ENCODE results near the gene MIOX. TPM values are rescaled to one million over a fixed set of nuclear protein-coding genes. Genes with fewer than 3 reads are reported as not detected.

The MIOX gene
- total RNA-seq, 1 experiment from 2014 or later = 0.39 TPM

DNA sequence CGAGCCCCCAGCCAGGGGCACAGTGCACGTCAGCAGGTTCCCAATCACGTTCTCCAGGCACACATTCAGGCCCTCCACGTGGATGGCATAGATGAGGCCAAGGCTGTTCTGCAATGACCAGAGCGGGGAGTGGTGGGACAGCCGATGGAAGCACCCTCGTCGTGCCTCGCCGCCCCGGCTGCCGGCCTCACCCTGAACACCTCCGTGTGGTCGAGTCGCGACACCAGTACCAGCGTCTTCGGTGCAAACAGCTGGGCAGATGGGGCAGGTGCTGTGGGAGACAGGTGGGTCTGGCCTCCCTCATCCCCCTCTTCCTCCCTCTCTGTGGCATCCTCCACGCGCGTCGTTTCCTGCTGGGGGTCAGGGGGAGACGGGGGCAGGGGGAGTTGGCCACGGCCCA is 19.3 kb upstream of the MIOX start:
- ChIA-PET POLR2A (no interaction called here), CTCF (no interaction called here), RAD21 (ENCODE audit: low non-redundant PET in 1 of 2, low total read pairs in 2 of 2, uncharacterized antibody in 2 of 2, unreplicated experiment in 2 of 2) (no interaction called here)
- Histone ChIP-seq H3K4me3 (replicated peaks in 1 of 2; ENCODE audit: low read depth in 1 of 2, low read length in 2 of 2) (no peak overlapping the region), H3K36me3 (ENCODE audit: control insufficient read depth in 1 of 2, insufficient read depth in 2 of 2, low read length in 2 of 2) (peaks cover 9 to 14% of the 10 kb centered on the region in 2 experiments; a peak in 3 of 4 replicates), H2AFZ (ENCODE audit: low read depth, low read length, poor library complexity, severe bottlenecking) (no peak overlapping the region), H3K4me2 (ENCODE audit: low read length) (no peak overlapping the region), H3K79me2 (ENCODE audit: insufficient read depth, low read length) (peaks cover 38% of the 10 kb centered on the region), H3K9ac (ENCODE audit: low read length) (no peak overlapping the region), H3K9me2 (ENCODE audit: insufficient read depth) (no peaks in the 10 kb centered on the region), H4K20me1 (ENCODE audit: insufficient read depth) (peaks cover 4% of the 10 kb centered on the region; the same call in 1 of the 2 replicates), H3K9me3 (ENCODE audit: control insufficient read depth in 1 of 2, insufficient read depth in 1 of 2, low read depth in 1 of 2, low read length in 2 of 2) (no peaks in the 10 kb centered on the region), H3K27ac (ENCODE audit: low read depth, low read length) (no peak overlapping the region), H3K27me3 (ENCODE audit: insufficient read depth, low read length) (no peaks in the 10 kb centered on the region), H3K4me1 (ENCODE audit: control insufficient read depth in 1 of 2, insufficient read depth in 2 of 2, low read length in 2 of 2) (peaks cover 18 to 33% of the 10 kb centered on the region in 2 experiments)
- no peak for TF ChIP-seq YY1 (IDR thresholded peaks at IDR 0.05; ENCODE audit: extremely low read depth, insufficient replicate concordance, low read depth, low read length)
- DNase-seq (ENCODE audit: low read depth, low spot score) (no peak), ATAC-seq (no peak)
- intact Hi-C loops (cut with micrococcal nuclease) = no loop called here
- BruUV-seq (replicated peaks) = no TSS peak

DNA sequence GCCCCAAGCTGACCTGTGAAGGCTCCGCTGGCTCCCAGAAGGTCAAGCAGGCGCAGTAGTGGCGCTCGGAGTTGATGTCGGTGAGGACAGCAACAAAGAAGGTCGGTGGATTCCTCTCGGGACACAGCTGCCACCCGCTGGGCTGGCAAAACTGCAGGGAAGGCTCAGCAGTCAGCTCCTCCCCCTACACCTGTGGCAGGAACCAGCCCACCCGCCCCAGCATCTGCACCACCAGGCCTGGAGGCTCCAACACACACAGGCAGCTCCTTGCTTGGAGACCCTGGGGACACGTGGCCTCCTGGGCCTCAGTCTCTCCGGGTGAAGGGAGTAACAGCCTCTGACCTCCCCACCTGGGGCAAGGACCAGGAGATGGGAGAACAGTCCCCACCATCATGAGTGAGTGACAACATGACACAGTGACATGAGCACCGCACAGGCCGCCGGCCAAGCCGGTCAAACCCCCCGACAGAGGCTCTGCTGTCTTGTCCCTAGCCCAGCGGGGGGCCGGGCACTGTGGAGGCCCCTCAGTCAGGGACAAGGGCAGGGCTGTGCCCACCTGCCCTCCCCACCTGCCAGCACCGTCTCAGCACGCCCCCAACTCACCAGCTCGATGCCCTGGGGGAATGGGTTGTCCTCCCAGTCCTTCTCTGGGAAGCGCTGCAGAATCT is 18.8 kb upstream of the MIOX start:
- Histone ChIP-seq H3K4me1 (ENCODE audit: control insufficient read depth in 1 of 2, insufficient read depth in 2 of 2, low read length in 2 of 2) (peaks cover 19 to 35% of the 10 kb centered on the region in 2 experiments), H3K9me3 (ENCODE audit: control insufficient read depth in 1 of 2, insufficient read depth in 1 of 2, low read depth in 1 of 2, low read length in 2 of 2) (no peaks in the 10 kb centered on the region), H3K27me3 (ENCODE audit: insufficient read depth, low read length) (no peaks in the 10 kb centered on the region), H3K79me2 (ENCODE audit: insufficient read depth, low read length) (peaks cover 44% of the 10 kb centered on the region), H3K4me3 (replicated peaks in 1 of 2; ENCODE audit: low read depth in 1 of 2, low read length in 2 of 2) (no peak overlapping the region), H3K4me2 (ENCODE audit: low read length) (no peak overlapping the region), H3K9ac (ENCODE audit: low read length) (no peak overlapping the region), H3K9me2 (ENCODE audit: insufficient read depth) (no peaks in the 10 kb centered on the region), H2AFZ (ENCODE audit: low read depth, low read length, poor library complexity, severe bottlenecking) (no peak overlapping the region), H3K36me3 (ENCODE audit: control insufficient read depth in 1 of 2, insufficient read depth in 2 of 2, low read length in 2 of 2) (peaks cover 7 to 11% of the 10 kb centered on the region in 2 experiments; a peak in 3 of 4 replicates), H4K20me1 (ENCODE audit: insufficient read depth) (peaks cover 6% of the 10 kb centered on the region; the same call in 1 of the 2 replicates), H3K27ac (ENCODE audit: low read depth, low read length) (no peak overlapping the region)
- intact Hi-C loops (cut with micrococcal nuclease) = no loop called here
- POLR2A ChIA-PET = no interaction called here
- CTCF ChIA-PET = no interaction called here
- RAD21 ChIA-PET (ENCODE audit: low non-redundant PET in 1 of 2, low total read pairs in 2 of 2, uncharacterized antibody in 2 of 2, unreplicated experiment in 2 of 2) = no interaction called here
- ATAC-seq (no peak), DNase-seq (ENCODE audit: low read depth, low spot score) (no peak)
- no TSS peak for BruUV-seq (replicated peaks)
- TF ChIP-seq SP1 (IDR thresholded peaks at IDR 0.05; ENCODE audit: low read depth) (no peak), YY1 (IDR thresholded peaks at IDR 0.05; ENCODE audit: extremely low read depth, insufficient replicate concordance, low read depth, low read length) (no peak), JUND (IDR thresholded peaks at IDR 0.05) (no peak), ZNF274 (IDR thresholded peaks at IDR 0.05; ENCODE audit: low read depth, low read length) (no peak), RAD21 (IDR thresholded peaks at IDR 0.05; ENCODE audit: low read depth) (no peak), ELF1 (IDR thresholded peaks at IDR 0.05; ENCODE audit: borderline replicate concordance, low read depth) (no peak), POLR2A (IDR thresholded peaks at IDR 0.05; ENCODE audit: borderline replicate concordance, extremely low read depth, insufficient read depth, insufficient read length) (no peak), CBX3 (IDR thresholded peaks at IDR 0.05; ENCODE audit: low read depth) (no peak), EZH2phosphoT487 (IDR thresholded peaks at IDR 0.05; ENCODE audit: borderline replicate concordance) (no peak), EGR1 (IDR thresholded peaks at IDR 0.05; ENCODE audit: low read depth) (no peak), POLR2AphosphoS5 (IDR thresholded peaks at IDR 0.05; ENCODE audit: low read depth, low read length) (no peak)
- TF ChIP-seq, protein P1, sequence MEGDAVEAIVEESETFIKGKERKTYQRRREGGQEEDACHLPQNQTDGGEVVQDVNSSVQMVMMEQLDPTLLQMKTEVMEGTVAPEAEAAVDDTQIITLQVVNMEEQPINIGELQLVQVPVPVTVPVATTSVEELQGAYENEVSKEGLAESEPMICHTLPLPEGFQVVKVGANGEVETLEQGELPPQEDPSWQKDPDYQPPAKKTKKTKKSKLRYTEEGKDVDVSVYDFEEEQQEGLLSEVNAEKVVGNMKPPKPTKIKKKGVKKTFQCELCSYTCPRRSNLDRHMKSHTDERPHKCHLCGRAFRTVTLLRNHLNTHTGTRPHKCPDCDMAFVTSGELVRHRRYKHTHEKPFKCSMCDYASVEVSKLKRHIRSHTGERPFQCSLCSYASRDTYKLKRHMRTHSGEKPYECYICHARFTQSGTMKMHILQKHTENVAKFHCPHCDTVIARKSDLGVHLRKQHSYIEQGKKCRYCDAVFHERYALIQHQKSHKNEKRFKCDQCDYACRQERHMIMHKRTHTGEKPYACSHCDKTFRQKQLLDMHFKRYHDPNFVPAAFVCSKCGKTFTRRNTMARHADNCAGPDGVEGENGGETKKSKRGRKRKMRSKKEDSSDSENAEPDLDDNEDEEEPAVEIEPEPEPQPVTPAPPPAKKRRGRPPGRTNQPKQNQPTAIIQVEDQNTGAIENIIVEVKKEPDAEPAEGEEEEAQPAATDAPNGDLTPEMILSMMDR (IDR thresholded peaks at IDR 0.05 in 2 of 3, conservative IDR thresholded peaks at IDR 0.05 in 1 of 3; ENCODE audit: borderline replicate concordance in 1 of 3, insufficient read depth in 1 of 3, low read depth in 2 of 3, low read length in 2 of 3) = no peak
- TF ChIP-seq, protein P2, sequence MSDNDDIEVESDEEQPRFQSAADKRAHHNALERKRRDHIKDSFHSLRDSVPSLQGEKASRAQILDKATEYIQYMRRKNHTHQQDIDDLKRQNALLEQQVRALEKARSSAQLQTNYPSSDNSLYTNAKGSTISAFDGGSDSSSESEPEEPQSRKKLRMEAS (IDR thresholded peaks at IDR 0.05) = no peak
- TF ChIP-seq, protein P3, sequence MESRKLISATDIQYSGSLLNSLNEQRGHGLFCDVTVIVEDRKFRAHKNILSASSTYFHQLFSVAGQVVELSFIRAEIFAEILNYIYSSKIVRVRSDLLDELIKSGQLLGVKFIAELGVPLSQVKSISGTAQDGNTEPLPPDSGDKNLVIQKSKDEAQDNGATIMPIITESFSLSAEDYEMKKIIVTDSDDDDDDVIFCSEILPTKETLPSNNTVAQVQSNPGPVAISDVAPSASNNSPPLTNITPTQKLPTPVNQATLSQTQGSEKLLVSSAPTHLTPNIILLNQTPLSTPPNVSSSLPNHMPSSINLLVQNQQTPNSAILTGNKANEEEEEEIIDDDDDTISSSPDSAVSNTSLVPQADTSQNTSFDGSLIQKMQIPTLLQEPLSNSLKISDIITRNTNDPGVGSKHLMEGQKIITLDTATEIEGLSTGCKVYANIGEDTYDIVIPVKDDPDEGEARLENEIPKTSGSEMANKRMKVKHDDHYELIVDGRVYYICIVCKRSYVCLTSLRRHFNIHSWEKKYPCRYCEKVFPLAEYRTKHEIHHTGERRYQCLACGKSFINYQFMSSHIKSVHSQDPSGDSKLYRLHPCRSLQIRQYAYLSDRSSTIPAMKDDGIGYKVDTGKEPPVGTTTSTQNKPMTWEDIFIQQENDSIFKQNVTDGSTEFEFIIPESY (IDR thresholded peaks at IDR 0.05; ENCODE audit: extremely low read depth, insufficient replicate concordance, low read length) = no peak
